Uterus (tissue), 2 donors: ENCODE results near the gene SRRM3.

Source experiments
- CTCF ChIP-seq, 4 experiments: fragments of 200-600 bp in 2 of 4; fragments of 450-650 bp in 2 of 4; sonication (generic) in 2 of 4; IDR thresholded peaks; one replicate each; pipeline ENCODE4 v1.5.1; 2016 to 2019; ENCODE audit warnings: antibody characterized with exemption in 4 of 4, mild to moderate bottlenecking in 2 of 4, moderate library complexity in 1 of 4
- POLR2A ChIP-seq, 2 donors: fragments of 450-650 bp; IDR thresholded peaks; one replicate each; pipeline ENCODE4 v1.6.1; 2016; ENCODE audit warnings: antibody characterized with exemption in 2 of 2, mild to moderate bottlenecking in 1 of 2, moderate library complexity in 1 of 2

- TF ChIP-seq POLR2A (IDR thresholded peaks at IDR 0.05) (no peak), CTCF (IDR thresholded peaks at IDR 0.05) (no peak)
Observed at GRCh38 chr7:76254781-76255180, 53.1 kb downstream of the SRRM3 start.
